Right lung (tissue), 5 donors: Measurements from ENCODE around the gene PCED1B. TPM values are rescaled to one million over a fixed set of nuclear protein-coding genes. Genes with fewer than 3 reads are reported as not detected.
"Not testable (repeated sequence)": the region's sequence is repeated elsewhere in the genome, so short reads cannot be mapped to it uniquely, and the experiment has no call there.

Source experiments
- DNase-seq, 2 donors: peaks; one replicate each; pipeline ENCODE4 v3.0.0-alpha.2; 2013
- polyA plus RNA-seq, 5 donors: library from polyadenylated mRNA; unstranded; fragments of 120-200 nt; gene quantifications; one replicate each; pipeline versions ENCODE4 v1.2.1 to v1.2.3, GENCODE V29; 2013; ENCODE audit warnings: inconsistent platforms in 1 of 5, low replicate concordance in 1 of 5; ENCODE audit not compliant: insufficient read length in 5 of 5, insufficient read depth in 1 of 5

The PCED1B gene
- polyA plus RNA-seq, 5 donors, result 0.59 to 1.9 (median 1.3) TPM

DNA sequence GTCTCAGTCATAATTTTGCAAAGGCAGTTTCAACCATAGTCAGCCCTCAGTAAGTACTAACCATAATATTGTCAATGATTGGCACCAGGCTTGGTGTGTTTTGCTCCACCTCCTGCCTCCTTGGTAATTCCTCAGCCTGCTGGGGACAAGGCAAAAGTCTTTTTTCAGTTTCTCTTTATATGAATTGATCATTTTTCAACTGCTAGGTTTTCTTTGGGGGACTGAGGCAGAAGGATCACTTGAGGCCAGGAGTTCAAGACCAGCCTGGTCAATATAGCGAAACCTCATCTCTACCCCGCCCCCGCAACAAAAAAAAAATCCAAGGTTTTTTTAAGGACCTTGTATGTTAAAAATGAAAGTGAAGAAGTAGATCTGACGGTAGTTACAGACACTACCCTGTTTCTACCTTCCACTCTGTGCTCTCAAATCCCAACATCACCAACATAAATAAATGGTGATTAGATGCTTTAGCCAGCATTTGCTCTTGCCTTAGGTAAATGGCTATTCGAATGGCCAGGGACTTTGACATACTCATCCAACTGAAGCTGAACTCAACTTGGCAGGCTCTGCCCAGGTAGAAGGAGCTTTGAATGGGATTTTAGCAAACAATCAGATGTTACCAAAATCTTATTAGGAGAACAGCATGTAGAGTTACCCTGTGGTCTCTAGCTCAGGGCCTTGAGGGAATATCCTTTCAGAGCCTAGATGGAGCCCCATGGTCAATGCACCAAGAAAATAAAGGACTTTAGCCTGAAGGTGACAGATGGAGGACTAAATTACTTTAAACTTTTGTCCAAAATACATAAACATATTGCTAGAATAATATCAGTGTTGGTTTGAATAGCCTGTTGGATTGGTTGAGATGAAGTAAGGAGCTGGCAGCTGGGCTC lies 127.3 kb downstream of the PCED1B start:
- no peak for DNase-seq

DNA sequence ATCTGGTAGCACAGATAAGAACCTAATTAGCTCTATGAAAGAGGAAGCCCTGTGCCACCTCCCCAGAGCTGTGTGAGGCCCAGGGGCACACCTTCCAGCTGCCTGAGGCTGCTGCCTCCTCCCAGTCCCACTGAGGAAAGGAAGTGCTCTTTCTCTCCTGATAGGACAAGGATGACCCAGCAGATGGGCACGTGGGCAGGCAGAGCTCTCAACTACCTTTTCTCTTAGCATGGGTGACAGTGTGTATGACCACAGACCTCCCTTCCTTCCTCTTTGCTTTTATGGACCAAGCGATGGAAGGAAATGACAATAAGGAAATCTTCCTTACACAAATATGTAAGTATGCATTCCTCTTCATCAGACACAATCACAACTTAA lies 127.9 kb downstream of the PCED1B start:
- DNase-seq, result no peak

DNA sequence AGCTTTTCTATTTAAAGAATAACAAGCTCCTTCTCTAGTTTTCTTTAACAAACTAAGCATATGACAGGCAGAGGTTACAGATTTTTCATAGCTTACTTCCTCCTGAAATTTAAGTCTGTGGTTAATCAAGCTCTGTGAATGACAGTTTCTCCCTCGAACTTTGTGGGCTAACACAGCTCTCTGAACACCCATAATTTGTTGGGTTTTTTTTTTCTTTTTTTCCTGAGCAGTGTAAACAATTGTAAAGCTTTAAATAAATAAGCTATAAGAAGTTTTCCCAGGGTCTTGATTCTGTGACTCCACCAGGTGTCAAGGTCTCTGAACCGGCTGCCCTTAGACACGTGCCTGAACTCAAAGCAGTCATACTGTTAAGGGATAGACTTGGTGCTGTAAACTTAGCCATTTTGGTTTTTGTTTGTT lies 128.4 kb downstream of the PCED1B start:
- no peak for DNase-seq

DNA sequence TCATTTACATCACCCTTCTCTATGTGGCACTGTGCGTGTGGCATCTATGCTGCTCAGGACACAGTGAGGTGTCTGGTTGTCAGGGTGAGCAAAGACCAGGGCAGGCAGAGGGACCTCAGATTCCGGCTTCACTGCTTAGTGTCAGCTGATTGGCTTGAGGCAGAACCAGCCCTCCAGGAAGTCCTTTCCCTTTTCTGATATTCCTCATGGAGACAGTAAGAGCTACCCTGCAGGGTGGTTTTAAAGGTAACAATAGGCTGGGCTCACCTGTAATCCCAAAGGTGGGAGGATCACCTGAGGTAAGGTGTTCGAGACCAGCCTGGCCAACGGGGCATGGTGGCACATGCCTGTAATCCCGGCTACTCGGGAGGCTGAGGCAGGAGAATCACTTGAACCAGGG lies 129.6 kb downstream of the PCED1B start:
- DNase-seq, result no peak

GRCh38 chr12:47210776-47211175 lies 131.4 kb downstream of the PCED1B start:
- DNase-seq, result no peak

DNA sequence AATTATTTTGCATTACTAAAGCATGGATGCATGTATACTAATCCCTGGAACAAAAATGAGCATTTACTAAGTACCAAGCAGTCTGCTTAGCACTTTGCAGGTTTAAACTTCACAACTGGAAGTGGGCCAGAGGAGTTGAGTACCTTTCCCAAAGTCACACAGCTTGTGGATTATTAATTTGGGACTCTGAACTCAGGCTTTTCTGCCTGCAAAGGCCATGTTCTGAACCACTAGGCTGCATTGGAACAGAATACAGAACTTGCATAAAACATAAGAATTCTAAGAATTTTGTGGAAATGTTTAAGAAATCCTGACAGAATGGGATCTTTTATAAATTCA lies 133.2 kb downstream of the PCED1B start:
- DNase-seq, result no peak

DNA sequence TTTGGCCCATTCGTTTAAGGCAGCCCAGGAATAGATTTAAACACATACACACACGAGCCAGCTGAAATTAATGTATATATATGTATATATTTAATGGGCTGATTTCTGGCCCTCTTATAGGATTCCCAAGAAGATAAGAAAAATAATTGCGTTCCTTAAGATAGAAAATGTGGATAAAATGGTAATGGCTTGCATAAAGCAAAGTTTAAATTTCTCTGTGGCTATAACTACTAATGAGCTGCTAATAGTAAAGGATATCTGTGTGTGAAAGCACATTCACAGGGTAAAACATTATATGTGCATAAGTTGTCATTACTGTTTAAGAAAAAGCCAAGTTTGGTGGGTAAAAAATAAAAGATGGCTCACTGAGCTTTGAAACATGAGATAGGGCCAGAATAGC lies 134.0 kb downstream of the PCED1B start:
- no peak for DNase-seq

DNA sequence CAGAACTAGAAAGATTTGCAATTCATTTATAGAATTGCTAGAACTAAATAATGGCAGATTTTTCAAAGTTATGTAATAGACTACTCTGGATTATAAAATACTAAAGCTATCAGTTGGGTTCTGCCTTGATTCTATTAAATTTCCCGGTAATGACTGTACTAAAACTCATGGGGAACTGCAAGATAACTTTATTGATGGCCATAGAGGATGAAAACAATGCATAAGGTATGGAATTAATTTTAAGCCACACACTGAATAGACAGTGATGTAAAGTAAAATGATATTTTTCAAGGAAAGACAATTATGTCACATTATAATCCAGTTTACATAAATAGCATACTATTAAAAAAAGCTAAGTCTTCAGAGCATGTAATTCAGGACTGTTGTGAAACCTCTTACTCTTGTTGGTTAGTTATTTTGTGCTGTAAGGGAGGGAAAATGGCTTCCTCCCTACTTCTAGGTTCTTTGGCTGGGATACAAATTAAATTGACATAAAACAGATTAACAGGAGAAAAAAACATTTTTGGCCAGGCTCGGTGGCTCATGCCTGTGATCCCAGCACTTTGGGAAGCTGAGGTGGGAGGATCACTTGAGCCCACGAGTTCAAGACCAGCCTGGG lies 134.7 kb downstream of the PCED1B start:
- DNase-seq, result no peak

DNA sequence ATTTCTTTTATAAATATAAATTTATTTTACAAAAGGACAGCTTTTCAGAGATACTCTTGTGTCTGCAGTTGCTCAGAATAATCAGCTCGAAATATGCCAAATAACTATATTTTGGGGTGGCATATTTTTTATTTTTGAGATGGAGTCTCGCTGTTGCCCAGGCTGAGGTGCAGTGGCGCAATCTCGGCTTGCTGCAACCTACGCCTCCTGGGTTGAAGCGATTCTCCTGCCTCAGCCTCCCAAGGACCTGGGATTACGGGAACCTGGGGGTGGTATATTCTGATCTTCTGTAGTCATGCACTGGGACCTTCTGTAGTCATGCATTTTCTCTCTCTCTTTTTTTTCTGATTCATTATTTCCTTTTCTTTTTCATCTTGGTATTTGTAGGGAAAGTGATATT lies 135.3 kb downstream of the PCED1B start:
- DNase-seq, result no peak

GRCh38 chr12:47216150-47216677 lies 136.8 kb downstream of the PCED1B start:
- no peak for DNase-seq

GRCh38 chr12:47217595-47217869 lies 138.1 kb downstream of the PCED1B start:
- not testable (repeated sequence) for DNase-seq

DNA sequence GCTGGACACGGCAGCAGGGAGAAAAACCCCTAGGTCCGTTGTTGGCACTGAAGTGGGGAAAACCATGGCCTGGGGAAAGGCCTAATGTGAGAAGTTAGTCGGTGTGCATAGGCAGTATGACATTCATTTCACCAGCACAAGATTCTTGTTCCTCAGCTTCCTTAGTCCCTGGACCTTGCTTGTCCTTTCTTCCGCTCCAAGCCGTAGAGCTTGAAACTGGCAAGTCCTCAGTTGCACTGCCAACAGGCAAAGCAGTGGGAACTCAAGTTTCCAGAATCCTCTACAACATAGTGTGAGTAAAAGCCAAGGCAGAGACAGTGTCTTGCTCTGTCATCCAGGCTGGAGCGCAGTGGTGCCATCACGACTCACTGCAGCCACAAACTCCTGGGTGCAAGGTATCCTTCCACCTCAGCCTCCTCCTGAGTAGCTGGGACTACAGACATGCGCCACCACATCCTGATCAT lies 138.8 kb downstream of the PCED1B start:
- no peak for DNase-seq

GRCh38 chr12:47219243-47219642 lies 139.8 kb downstream of the PCED1B start:
- DNase-seq, result no peak

DNA sequence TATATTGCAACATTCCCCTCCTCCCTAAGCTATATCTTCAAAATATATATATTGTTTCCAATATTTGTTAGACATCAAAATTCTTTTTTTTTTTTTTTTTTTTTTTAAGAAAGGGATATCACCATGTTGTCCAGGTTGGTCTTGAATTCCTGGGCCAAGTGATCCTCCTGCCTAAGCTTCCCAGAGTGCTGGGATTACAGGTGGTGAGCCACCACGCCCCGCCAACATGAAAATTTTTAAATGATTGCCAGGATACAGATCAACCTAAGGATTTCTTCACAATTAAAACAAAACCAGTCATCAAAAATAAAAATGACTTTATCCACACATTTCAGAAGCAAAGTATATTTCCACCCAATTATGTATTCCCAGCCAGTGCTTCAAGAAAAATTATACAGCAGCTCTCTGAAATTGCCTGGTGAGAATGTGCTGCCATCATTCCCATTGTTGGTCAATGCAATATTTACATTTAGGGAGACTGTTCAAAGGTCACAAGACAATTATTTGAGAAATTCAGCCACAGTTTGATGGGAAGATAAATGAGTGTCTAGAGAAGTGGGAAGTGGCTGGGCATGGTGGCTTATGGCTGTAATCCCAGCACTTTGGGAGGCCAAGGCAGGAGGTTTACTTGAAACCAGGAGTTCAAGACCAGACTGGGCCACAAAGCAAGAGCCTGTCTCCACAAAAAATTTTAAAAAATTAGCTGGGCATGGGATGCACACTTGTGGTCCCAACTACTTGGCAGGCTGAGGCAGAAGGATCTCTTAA lies 142.0 kb downstream of the PCED1B start:
- DNase-seq, result no peak

DNA sequence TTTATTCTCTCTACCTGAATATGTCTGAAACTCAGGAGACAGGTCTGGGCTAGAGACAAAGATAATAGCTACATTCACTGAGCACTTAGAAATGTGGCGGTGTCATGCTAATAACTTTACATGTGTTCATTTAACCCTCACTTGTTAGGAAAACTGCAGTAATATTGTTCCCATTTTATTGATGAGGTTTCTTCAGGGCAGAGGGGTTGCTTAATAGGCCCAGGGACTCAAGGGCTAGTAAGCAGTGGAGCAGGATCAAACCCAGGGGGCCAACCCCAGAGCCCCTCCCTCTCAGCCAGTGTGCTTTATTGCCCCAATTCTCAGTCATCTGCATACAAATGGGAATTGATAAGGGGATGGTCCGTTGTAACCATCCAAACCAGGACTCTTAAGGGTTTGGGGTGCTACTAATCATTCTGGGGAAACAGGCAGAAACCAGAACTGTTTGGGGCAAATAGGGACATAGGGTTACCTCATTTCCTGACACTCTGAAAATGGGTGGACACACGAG lies 143.2 kb downstream of the PCED1B start:
- DNase-seq, result no peak

GRCh38 chr12:47223031-47223847 lies 143.8 kb downstream of the PCED1B start:
- no peak for DNase-seq

- DNase-seq, result no peak
Measured at GRCh38 chr12:47223848-47224213, 144.4 kb downstream of the PCED1B start.

- DNase-seq, result no peak
Measured at GRCh38 chr12:47224563-47225133, 145.2 kb downstream of the PCED1B start.

- no peak for DNase-seq
Measured at GRCh38 chr12:47225356-47225755, 145.9 kb downstream of the PCED1B start.

DNA sequence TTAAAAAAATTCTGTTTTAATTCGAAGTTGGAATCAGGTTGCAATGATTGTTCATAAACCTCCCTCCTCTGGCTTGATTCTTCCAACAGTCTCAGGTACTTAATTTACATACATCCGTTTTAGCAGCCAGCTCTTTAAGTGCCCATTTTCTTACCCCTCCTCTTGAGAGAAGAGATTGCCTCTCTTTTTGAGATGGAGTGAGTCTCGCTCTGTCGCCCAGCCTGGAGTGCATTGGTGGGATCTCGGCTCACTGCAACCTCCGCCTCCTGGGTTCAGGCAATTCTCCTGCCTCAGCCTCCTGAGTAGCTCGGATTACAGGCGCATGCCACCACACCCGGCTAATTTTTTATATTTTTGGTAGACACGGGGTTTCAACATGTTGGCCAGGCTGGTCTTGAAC lies 146.8 kb downstream of the PCED1B start:
- DNase-seq, result no peak

- DNase-seq, result no peak
Measured at GRCh38 chr12:47228802-47229201, 149.4 kb downstream of the PCED1B start.
